ENCODE results near the gene ZSCAN5A.
"Not testable (repeated sequence)": the region's sequence is repeated elsewhere in the genome, so short reads cannot be mapped to it uniquely, and the experiment has no call there.

ZSCAN5A gene

DNA sequence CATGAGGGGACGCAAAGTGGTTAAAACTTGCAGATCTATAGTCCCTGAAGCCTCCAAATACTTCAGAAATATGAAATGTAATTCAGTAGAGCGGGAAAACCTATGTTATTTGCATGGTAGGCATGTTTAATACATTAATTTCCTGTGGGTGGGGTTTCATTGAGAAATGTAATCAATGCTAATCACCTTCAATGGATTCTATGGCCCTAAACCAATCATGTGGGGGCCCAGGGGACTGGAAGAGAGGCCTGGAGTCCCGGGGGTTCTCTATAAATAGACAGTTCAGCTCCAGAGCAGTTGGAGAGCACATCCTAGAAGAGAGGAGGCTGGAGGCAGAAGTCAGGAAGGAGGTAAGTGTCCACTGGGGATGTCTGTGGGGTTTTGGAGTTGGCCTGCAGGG, 112.7 kb downstream of the ZSCAN5A start, which contains the start of gene ZSCAN5C:
ZSCAN5C (plus strand) TSS at position 301 of the 400 bp plus-strand sequence. CDS start 3,641 bp downstream, outside the sequence.
- DNase-seq (ENCODE audit: low read depth), result no peak

DNA sequence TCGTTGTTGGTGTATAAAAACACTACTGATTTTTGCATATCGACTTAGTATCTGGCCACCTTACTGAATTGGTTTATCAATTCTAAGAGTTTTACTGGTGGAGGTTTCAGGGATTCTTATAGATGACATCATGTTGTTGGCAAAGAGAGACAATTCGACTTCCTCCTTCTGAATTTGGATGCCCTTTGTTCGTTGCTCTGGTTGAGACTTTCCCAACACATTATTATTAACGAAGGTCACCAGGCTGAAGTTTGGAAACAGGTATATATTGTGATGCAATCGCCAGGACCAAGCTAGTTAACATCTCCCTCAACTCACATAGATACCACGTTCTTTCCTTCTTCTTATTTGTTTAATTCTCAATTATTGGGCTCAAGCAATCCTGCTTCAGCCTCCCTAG, 115.0 kb downstream of the ZSCAN5A start:
- no peak for DNase-seq (ENCODE audit: low read depth)

DNA sequence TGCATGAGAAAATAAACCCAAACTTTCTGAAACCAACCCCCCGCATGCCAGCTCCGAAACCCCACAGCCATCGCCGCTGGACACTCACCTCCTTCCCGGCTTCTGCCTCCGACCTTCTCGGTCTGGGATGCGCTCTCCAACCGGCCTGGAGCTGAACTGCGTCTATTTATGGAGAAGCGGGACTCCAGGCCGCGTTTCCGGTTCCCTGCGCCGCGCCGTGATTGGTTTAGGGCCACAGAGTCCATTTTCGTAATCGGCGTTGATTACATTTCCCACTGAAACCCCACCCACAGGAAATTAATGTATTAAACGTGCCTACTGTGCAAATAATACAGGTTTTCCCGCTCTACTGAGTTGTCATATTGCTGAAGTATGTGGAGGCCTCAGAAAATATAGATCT, 117.0 kb downstream of the ZSCAN5A start, which contains the start of gene ZSCAN5B:
ZSCAN5B (minus strand) TSS at position 138 of the 400 bp plus-strand sequence. CDS start 4,731 bp downstream, outside the sequence.
- not testable (repeated sequence) for DNase-seq (ENCODE audit: low read depth)

DNA sequence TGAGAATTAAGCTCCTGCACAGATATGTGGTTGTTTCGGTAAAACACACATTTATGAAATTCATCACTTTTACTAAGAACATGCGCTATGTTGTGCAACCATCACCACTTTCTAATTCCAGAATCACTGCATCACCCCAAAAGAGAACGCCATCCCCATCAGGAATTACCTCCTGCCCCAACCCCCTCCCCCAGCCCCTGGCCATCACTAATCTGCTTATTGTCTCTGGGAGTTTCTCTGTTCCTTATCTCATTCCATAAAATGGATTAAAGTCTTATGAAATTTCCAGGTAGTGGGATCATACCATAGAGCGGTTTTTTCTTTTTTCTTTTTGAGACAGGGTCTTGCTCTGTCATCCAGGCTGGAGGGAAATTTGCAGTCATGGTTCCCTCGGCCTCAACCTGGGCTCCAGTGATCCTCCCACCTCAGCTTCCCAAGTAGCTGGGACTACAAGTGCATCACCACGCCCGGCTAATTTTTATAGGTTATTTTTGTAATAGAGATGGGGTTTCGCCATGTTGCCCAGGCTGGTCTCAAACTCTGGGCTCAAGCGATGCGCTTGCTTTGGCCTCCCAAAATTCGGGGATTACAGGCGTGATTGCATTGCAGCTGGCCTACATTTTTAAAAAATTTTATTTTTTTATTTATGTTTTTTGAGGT, 120.5 kb downstream of the ZSCAN5A start:
- no peak for DNase-seq (ENCODE audit: low read depth)

DNA sequence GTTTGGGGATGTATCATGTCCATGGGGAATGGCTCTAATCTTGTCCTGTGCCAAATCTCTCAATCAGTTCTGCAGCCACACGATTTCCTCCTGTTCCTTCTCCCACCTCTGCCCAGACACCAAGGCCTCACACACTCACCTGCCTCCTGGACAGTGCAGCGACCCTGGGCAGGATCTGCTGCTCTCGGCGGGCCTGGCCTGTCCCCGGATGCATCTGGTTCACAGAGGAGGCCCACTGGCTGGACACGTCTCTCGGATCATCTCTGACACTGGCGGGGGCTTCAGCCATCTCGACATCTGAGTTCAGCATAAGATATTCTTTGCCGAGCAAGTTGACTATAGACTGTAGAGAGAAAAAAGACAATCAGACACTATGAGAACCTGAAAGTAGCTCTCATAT, 122.9 kb downstream of the ZSCAN5A start:
- no peak for DNase-seq (ENCODE audit: low read depth)

DNA sequence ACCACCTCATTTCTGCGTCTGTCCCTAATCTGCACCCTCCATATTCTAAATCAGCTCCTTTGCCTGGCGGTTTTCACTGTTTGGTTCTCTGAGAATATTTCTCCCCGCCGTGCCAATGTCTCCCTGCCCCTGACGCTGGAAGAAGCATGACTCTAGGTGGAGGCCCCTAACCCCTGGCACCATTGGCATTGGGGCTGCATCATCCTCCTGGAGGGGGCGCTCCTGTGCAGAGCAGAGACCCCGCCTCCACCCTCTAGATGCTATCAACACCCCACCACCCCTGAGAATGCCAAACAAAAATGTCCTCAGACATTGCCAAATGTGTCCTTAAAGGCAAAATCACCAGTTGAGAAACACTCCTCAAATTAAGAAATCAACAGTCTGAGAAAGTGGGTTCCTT, 123.5 kb downstream of the ZSCAN5A start:
- no peak for DNase-seq (ENCODE audit: low read depth)

DNA sequence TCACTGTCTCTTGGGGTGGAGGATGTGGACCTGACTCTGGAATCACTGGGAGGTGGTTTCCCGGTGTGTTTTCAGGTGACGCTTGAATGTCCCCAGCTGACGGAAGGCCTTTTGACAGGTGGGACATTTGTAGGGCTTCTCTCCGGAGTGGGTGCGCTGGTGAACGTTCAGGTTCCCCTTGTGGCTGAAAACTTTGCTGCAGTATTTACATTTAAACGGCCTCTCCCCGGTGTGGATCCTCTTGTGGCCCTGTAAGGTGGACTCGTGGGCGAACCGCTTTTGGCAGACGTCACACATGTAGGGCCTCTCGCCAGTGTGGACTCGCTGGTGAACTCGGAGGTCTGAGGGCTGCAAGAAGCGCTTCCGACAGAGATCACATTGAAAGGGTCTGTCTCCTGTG, 124.9 kb downstream of the ZSCAN5A start:
- no peak for DNase-seq (ENCODE audit: low read depth)

DNA sequence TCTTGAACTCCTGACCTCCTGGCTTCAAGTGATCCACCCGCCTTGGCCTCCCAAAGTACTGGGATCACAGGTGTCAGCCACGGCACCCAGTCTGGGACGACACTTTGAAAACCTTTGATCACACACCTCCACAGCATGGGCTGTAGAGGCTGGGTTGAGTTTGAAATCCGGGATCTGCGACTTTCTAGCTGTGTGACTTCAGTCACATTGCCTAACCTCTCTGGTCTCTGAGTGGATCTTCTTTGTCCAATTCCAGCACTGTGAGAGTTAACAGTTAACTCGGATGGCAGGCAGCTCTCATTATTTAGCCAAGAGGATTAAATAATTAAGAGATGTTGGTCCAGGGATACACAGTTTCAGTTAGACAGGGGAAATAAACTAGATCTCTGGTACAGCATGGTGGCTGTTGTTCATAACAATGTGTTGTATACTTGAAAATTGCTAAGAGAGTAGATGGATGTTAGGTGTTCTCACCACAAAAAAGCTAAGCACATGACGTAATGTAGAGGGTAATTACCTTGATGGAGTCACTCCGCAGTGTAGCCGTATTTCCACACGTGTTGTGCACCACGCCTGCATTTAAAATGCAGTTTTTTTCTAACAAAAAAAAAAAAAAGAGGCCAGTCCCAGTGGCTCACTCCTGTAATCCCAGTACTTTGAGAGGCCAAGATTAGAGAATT, 136.9 kb downstream of the ZSCAN5A start:
- DNase-seq (ENCODE audit: low read depth), result no peak

DNA sequence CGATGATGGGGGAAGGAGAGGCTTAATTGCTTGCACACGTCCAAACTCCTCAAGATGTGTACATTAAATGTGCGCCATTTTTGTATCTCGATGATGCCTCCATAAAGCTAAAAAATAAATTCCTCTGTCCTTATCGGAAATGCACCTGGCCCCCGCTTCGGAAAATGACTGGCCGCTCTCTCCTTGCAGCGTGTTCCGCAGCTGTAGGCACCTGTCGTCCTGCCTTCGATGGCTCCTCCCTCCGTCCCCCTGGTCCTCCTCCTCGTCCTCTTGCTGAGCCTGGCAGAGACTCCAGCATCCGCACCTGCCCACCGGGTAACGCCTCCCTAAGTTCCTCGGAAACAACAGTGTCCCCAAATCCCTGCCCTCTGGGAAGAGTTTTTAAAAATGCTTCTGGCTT, 137.8 kb downstream of the ZSCAN5A start:
- no peak for DNase-seq (ENCODE audit: low read depth)

DNA sequence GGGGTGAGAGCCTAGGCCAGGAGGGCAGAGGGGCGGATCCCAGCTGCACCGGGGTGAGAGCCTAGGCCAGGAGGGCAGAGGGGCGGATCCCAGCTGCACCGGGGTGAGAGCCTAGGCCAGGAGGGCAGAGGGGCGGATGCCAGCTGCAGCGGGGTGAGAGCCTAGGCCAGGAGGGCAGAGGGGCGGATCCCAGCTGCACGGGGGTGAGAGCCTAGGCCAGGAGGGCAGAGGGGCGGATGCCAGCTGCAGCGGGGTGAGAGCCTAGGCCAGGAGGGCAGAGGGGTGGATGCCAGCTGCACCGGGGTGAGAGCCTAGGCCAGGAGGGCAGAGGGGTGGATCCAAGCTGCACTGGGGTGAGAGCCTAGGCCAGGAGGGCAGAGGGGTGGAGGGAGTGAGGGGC, 138.3 kb downstream of the ZSCAN5A start:
- not testable (repeated sequence) for DNase-seq (ENCODE audit: low read depth)

DNA sequence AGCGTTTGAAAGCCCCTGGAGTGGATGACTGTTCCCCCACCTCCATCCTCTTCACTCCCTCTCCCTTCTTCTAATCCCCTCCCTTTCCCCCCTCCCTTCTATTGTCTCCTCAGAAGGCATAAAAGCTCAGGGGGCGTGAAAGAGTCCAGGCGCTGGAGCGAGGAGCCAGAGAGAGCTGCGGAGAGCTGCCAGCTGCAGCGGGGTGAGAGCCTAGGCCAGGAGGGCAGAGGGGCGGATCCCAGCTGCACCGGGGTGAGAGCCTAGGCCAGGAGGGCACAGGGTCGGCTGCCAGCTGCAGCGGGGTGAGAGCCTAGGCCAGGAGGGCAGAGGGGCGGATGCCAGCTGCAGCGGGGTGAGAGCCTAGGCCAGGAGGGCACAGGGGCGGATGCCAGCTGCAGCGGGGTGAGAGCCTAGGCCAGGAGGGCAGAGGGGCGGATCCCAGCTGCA, 138.8 kb downstream of the ZSCAN5A start, which contains the start of gene GALP:
GALP (plus strand) TSS at position 148 of the 447 bp plus-strand sequence. CDS start 1,101 bp downstream, outside the sequence.
- DNase-seq (ENCODE audit: low read depth), result not testable (repeated sequence)

DNA sequence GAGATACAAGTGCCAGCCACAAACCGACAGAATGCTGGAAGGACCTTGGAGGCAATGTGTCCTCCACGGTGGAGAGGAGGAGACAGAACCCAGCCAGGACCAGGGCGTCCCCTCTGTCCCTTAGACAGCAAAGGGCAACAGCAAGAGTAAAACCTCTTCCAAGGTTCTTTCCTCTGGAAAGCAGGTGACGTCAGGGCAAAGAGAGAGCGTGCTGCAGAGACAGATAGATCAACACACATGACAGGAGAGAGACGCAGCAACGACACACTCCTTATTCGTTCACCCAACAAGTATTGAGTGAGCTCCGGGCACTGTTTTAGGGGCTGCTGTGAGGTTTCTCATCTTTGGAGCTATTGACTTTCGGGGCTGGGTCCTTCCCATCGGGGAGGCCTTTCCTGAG, 140.1 kb downstream of the ZSCAN5A start:
- no peak for DNase-seq (ENCODE audit: low read depth)

DNA sequence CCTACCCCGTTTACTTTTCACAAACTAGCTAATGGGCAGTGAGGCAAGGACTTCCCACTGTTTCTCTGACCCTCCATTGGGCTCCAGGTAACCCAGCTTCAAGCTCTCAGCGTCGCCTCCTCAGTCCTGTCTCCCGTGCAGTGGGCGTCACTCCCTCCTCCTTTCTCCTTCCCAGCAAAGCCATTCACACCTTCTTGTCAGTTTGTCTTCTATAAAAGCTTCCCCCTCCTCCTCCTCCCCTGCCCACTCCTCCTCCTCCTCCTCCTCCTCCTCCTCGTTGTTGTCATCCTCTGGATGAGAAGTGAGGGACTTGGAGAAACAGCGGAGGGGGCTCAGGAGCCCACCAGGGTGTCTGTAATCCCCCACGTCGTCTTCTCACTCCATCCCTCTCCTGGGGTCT, 140.6 kb downstream of the ZSCAN5A start:
- no peak for DNase-seq (ENCODE audit: low read depth)
